ENCODE measurements around the gene FCRL6. TPM values are rescaled to one million over a fixed set of nuclear protein-coding genes. Genes with fewer than 3 reads are reported as not detected.

FCRL6 gene
- total RNA-seq, 1 donor from 2014 or later, result not detected

GRCh38 chr1:159835356-159835755 is 33.2 kb downstream of the FCRL6 start:
- Mint-ChIP-seq H3K27me3 (ENCODE audit: low read depth) (no peaks in the 10 kb centered on the region), H3K4me1 (ENCODE audit: low read depth) (peaks cover under 1% of the 10 kb centered on the region), H3K27ac (ENCODE audit: unreplicated experiment) (no peak overlapping the region), H3K9me3 (ENCODE audit: low read depth) (no peaks in the 10 kb centered on the region), H3K36me3 (ENCODE audit: low read depth) (peaks cover 13% of the 10 kb centered on the region), H3K4me3 (ENCODE audit: unreplicated experiment) (no peak overlapping the region)
- TF ChIP-seq CTCF (IDR thresholded peaks at IDR 0.05), result no peak
- DNase-seq (ENCODE audit: low spot score), result no peak

- H3K27me3 Mint-ChIP-seq (ENCODE audit: low read depth), result no peaks in the 10 kb centered on the region
These were observed 33.8 kb downstream of the FCRL6 start for GRCh38 chr1:159835862-159836525.

GRCh38 chr1:159838715-159839114 is 36.6 kb downstream of the FCRL6 start:
- no peak for TF ChIP-seq CTCF (IDR thresholded peaks at IDR 0.05)
- Mint-ChIP-seq H3K36me3 (ENCODE audit: low read depth) (peaks cover 14% of the 10 kb centered on the region), H3K9me3 (ENCODE audit: low read depth) (no peaks in the 10 kb centered on the region), H3K4me1 (ENCODE audit: low read depth) (no peaks in the 10 kb centered on the region), H3K27ac (ENCODE audit: unreplicated experiment) (no peak overlapping the region), H3K4me3 (ENCODE audit: unreplicated experiment) (no peak overlapping the region), H3K27me3 (ENCODE audit: low read depth) (no peaks in the 10 kb centered on the region)
- DNase-seq (ENCODE audit: low spot score), result no peak

More at GRCh38 chr1:159835862-159836525, 33.8 kb downstream of the FCRL6 start:
- peaks cover 13% of the 10 kb centered on the region for H3K36me3 Mint-ChIP-seq (ENCODE audit: low read depth)
- no peaks in the 10 kb centered on the region for H3K4me1 Mint-ChIP-seq (ENCODE audit: low read depth)
- DNase-seq (ENCODE audit: low spot score), result no peak
- H3K9me3 Mint-ChIP-seq (ENCODE audit: low read depth), result no peaks in the 10 kb centered on the region
- no peak overlapping the region for H3K4me3 Mint-ChIP-seq (ENCODE audit: unreplicated experiment)
- peak; percentile 27 for TF ChIP-seq CTCF (IDR thresholded peaks at IDR 0.05)
- H3K27ac Mint-ChIP-seq (ENCODE audit: unreplicated experiment), result no peak overlapping the region

- H3K4me1 Mint-ChIP-seq (ENCODE audit: low read depth), result no peaks in the 10 kb centered on the region
- no peak for TF ChIP-seq CTCF (IDR thresholded peaks at IDR 0.05)
- H3K9me3 Mint-ChIP-seq (ENCODE audit: low read depth), result no peaks in the 10 kb centered on the region
- no peak for DNase-seq (ENCODE audit: low spot score)
- no peaks in the 10 kb centered on the region for H3K27me3 Mint-ChIP-seq (ENCODE audit: low read depth)
- no peak overlapping the region for H3K4me3 Mint-ChIP-seq (ENCODE audit: unreplicated experiment)
- H3K36me3 Mint-ChIP-seq (ENCODE audit: low read depth), result peaks cover 14% of the 10 kb centered on the region
- no peak overlapping the region for H3K27ac Mint-ChIP-seq (ENCODE audit: unreplicated experiment)
These were observed 37.1 kb downstream of the FCRL6 start for GRCh38 chr1:159839116-159839849.

- TF ChIP-seq CTCF (IDR thresholded peaks at IDR 0.05), result no peak
- H3K27ac Mint-ChIP-seq (ENCODE audit: unreplicated experiment), result no peak overlapping the region
- no peaks in the 10 kb centered on the region for H3K9me3 Mint-ChIP-seq (ENCODE audit: low read depth)
- DNase-seq (ENCODE audit: low spot score), result no peak
- peaks cover 3% of the 10 kb centered on the region for H3K27me3 Mint-ChIP-seq (ENCODE audit: low read depth)
- H3K4me1 Mint-ChIP-seq (ENCODE audit: low read depth), result no peaks in the 10 kb centered on the region
- H3K36me3 Mint-ChIP-seq (ENCODE audit: low read depth), result peaks cover 7% of the 10 kb centered on the region
- H3K4me3 Mint-ChIP-seq (ENCODE audit: unreplicated experiment), result no peak overlapping the region
These were observed 39.6 kb downstream of the FCRL6 start for GRCh38 chr1:159841749-159842148.
